HG02623 (cell line): ENCODE measurements around the gene ZDHHC14.

ENCODE experiments used
- ATAC-seq: cut with Tn5 transposase; IDR thresholded peaks from one replicate; pipeline ENCODE4 v1.9.1; 2021; ENCODE audit warnings: moderate library complexity; ENCODE audit not compliant: unreplicated experiment

ZDHHC14 gene

GRCh38 chr6:157653521-157653920, 272.5 kb downstream of the ZDHHC14 start:
- no peak for ATAC-seq

- no peak for ATAC-seq
These were observed 274.1 kb downstream of the ZDHHC14 start for GRCh38 chr6:157655139-157655538.

- ATAC-seq, result no peak
These were observed 275.5 kb downstream of the ZDHHC14 start for GRCh38 chr6:157656437-157656997.

GRCh38 chr6:157657754-157658153, 276.8 kb downstream of the ZDHHC14 start:
- ATAC-seq, result no peak

- ATAC-seq, result no peak
These were observed 277.3 kb downstream of the ZDHHC14 start for GRCh38 chr6:157658301-157658700.

GRCh38 chr6:157659536-157660271, 278.7 kb downstream of the ZDHHC14 start:
- no peak for ATAC-seq

- ATAC-seq, result no peak
These were observed 279.4 kb downstream of the ZDHHC14 start for GRCh38 chr6:157660414-157660813.

- ATAC-seq, result no peak
These were observed 280.7 kb downstream of the ZDHHC14 start for GRCh38 chr6:157661652-157662051.

GRCh38 chr6:157663261-157663660, 282.3 kb downstream of the ZDHHC14 start:
- no peak for ATAC-seq

GRCh38 chr6:157665180-157665579, 284.2 kb downstream of the ZDHHC14 start:
- no peak for ATAC-seq

- no peak for ATAC-seq
These were observed 285.7 kb downstream of the ZDHHC14 start for GRCh38 chr6:157666729-157667128.

GRCh38 chr6:157667211-157668008, 286.4 kb downstream of the ZDHHC14 start:
- no peak for ATAC-seq

- no peak for ATAC-seq
These were observed 287.0 kb downstream of the ZDHHC14 start for GRCh38 chr6:157668009-157668401.

- ATAC-seq, result no peak
These were observed 287.7 kb downstream of the ZDHHC14 start for GRCh38 chr6:157668713-157669112.

GRCh38 chr6:157669323-157669722, 288.3 kb downstream of the ZDHHC14 start:
- ATAC-seq, result no peak

GRCh38 chr6:157669747-157670216, 288.8 kb downstream of the ZDHHC14 start:
- ATAC-seq, result no peak

- no peak for ATAC-seq
These were observed 289.6 kb downstream of the ZDHHC14 start for GRCh38 chr6:157670466-157671186.

- ATAC-seq, result no peak
These were observed 291.9 kb downstream of the ZDHHC14 start for GRCh38 chr6:157672726-157673412.

- ATAC-seq, result no peak
These were observed 292.6 kb downstream of the ZDHHC14 start for GRCh38 chr6:157673596-157673995.

- ATAC-seq, result no peak
These were observed 293.1 kb downstream of the ZDHHC14 start for GRCh38 chr6:157674061-157674460.

- no peak for ATAC-seq
These were observed 294.8 kb downstream of the ZDHHC14 start for GRCh38 chr6:157675831-157676230.
